Vagina (tissue), 2 donors: ENCODE data around the gene LAMA2.

Experiments
- POLR2A ChIP-seq, 2 donors: fragments of 450-650 bp; IDR thresholded peaks; one replicate each; pipeline ENCODE4 v1.6.1; 2017; ENCODE audit warnings: antibody characterized with exemption in 2 of 2, mild to moderate bottlenecking in 2 of 2, moderate library complexity in 2 of 2
- POLR2AphosphoS5 ChIP-seq, 2 donors: sonication (generic); formaldehyde crosslinking; IDR thresholded peaks; one replicate each; pipeline ENCODE4 v1.9.0; 2017; ENCODE audit warnings: antibody characterized with exemption in 2 of 2, mild to moderate bottlenecking in 2 of 2, low read depth in 1 of 2; ENCODE audit not compliant: insufficient read depth in 1 of 2
- TF ChIP-seq, protein P1 (sequence below), 3 experiments: fragments of 450-650 bp in 2 of 3; fragments of 200-600 bp in 1 of 3; sonication (generic) in 1 of 3; IDR thresholded peaks; one replicate each; pipeline ENCODE4 v1.5.1; 2017 to 2019; ENCODE audit warnings: antibody characterized with exemption in 3 of 3, mild to moderate bottlenecking in 2 of 3, moderate library complexity in 2 of 3

GRCh38 chr6:129440691-129441090 is 557.8 kb downstream of the LAMA2 start:
- TF ChIP-seq, protein P1, sequence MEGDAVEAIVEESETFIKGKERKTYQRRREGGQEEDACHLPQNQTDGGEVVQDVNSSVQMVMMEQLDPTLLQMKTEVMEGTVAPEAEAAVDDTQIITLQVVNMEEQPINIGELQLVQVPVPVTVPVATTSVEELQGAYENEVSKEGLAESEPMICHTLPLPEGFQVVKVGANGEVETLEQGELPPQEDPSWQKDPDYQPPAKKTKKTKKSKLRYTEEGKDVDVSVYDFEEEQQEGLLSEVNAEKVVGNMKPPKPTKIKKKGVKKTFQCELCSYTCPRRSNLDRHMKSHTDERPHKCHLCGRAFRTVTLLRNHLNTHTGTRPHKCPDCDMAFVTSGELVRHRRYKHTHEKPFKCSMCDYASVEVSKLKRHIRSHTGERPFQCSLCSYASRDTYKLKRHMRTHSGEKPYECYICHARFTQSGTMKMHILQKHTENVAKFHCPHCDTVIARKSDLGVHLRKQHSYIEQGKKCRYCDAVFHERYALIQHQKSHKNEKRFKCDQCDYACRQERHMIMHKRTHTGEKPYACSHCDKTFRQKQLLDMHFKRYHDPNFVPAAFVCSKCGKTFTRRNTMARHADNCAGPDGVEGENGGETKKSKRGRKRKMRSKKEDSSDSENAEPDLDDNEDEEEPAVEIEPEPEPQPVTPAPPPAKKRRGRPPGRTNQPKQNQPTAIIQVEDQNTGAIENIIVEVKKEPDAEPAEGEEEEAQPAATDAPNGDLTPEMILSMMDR (IDR thresholded peaks at IDR 0.05), result no peak
- TF ChIP-seq POLR2AphosphoS5 (IDR thresholded peaks at IDR 0.05; ENCODE audit: insufficient read depth in 1 of 2, low read depth in 1 of 2), result no peak
- no peak for TF ChIP-seq POLR2A (IDR thresholded peaks at IDR 0.05)
